ENCODE data around the gene C1QTNF2. TPM values are rescaled to one million over a fixed set of nuclear protein-coding genes. Genes with fewer than 3 reads are reported as not detected.

The C1QTNF2 gene
- total RNA-seq, 1 experiment from 2014 or later, result 0.39 TPM

- H3K27ac ChIP-seq (ENCODE audit: low read depth, low read length, poor library complexity, severe bottlenecking), result no peak overlapping the region
- no peaks in the 10 kb centered on the region for H3K9me3 ChIP-seq (ENCODE audit: low read depth, low read length, poor library complexity, severe bottlenecking)
- POLR2A ChIA-PET (ENCODE audit: low non-redundant PET), result no interaction called here
- no peaks in the 10 kb centered on the region for H3K4me1 ChIP-seq (ENCODE audit: insufficient read depth, low read length, poor library complexity, severe bottlenecking)
- CTCF ChIA-PET, result no interaction called here
- no peaks in the 10 kb centered on the region for H3K27me3 ChIP-seq (replicated peaks; ENCODE audit: insufficient read depth, low read depth, low read length, poor library complexity)
- no peaks in the 10 kb centered on the region for H3K36me3 ChIP-seq (ENCODE audit: insufficient read depth, low read length, poor library complexity, severe bottlenecking)
- no peak for DNase-seq (ENCODE audit: low spot score)
- intact Hi-C loops (cut with micrococcal nuclease; ENCODE audit: unreplicated experiment), result no loop called here
- no peak overlapping the region for H3K4me3 ChIP-seq (ENCODE audit: low read depth, low read length, poor library complexity, severe bottlenecking)
- TF ChIP-seq EZH2 (IDR thresholded peaks at IDR 0.05; ENCODE audit: borderline replicate concordance, low read depth, low read length, poor library complexity, severe bottlenecking) (no peak), CTCF (conservative IDR thresholded peaks at IDR 0.05; ENCODE audit: low read depth, low read length) (no peak)
- BruUV-seq (replicated peaks), result no TSS peak
These were observed 63.7 kb downstream of the C1QTNF2 start for GRCh38 chr5:160306696-160307095.

GRCh38 chr5:160305319-160305718, 65.1 kb downstream of the C1QTNF2 start:
- no TSS peak for BruUV-seq (replicated peaks)

GRCh38 chr5:160303690-160304089, 66.7 kb downstream of the C1QTNF2 start:
- Histone ChIP-seq H3K4me1 (ENCODE audit: insufficient read depth, low read length, poor library complexity, severe bottlenecking) (no peaks in the 10 kb centered on the region), H3K27me3 (replicated peaks; ENCODE audit: insufficient read depth, low read depth, low read length, poor library complexity) (no peaks in the 10 kb centered on the region), H3K36me3 (ENCODE audit: insufficient read depth, low read length, poor library complexity, severe bottlenecking) (no peaks in the 10 kb centered on the region), H3K9me3 (ENCODE audit: low read depth, low read length, poor library complexity, severe bottlenecking) (no peaks in the 10 kb centered on the region), H3K4me3 (ENCODE audit: low read depth, low read length, poor library complexity, severe bottlenecking) (no peak overlapping the region), H3K27ac (ENCODE audit: low read depth, low read length, poor library complexity, severe bottlenecking) (no peak overlapping the region)
- no peak for DNase-seq (ENCODE audit: low spot score)
- CTCF ChIA-PET, result no interaction called here
- no TSS peak for BruUV-seq (replicated peaks)
- POLR2A ChIA-PET (ENCODE audit: low non-redundant PET), result no interaction called here
- intact Hi-C loops (cut with micrococcal nuclease; ENCODE audit: unreplicated experiment), result no loop called here
- TF ChIP-seq EZH2 (IDR thresholded peaks at IDR 0.05; ENCODE audit: borderline replicate concordance, low read depth, low read length, poor library complexity, severe bottlenecking) (no peak), CTCF (conservative IDR thresholded peaks at IDR 0.05; ENCODE audit: low read depth, low read length) (no peak)

More at GRCh38 chr5:160305319-160305718, 65.1 kb downstream of the C1QTNF2 start:
- TF ChIP-seq CTCF (conservative IDR thresholded peaks at IDR 0.05; ENCODE audit: low read depth, low read length) (no peak), EZH2 (IDR thresholded peaks at IDR 0.05; ENCODE audit: borderline replicate concordance, low read depth, low read length, poor library complexity, severe bottlenecking) (no peak)
- ChIA-PET POLR2A (ENCODE audit: low non-redundant PET) (no interaction called here), CTCF (no interaction called here)
- no peak for DNase-seq (ENCODE audit: low spot score)
- Histone ChIP-seq H3K36me3 (ENCODE audit: insufficient read depth, low read length, poor library complexity, severe bottlenecking) (no peaks in the 10 kb centered on the region), H3K4me1 (ENCODE audit: insufficient read depth, low read length, poor library complexity, severe bottlenecking) (no peaks in the 10 kb centered on the region), H3K27ac (ENCODE audit: low read depth, low read length, poor library complexity, severe bottlenecking) (no peak overlapping the region), H3K9me3 (ENCODE audit: low read depth, low read length, poor library complexity, severe bottlenecking) (no peaks in the 10 kb centered on the region), H3K4me3 (ENCODE audit: low read depth, low read length, poor library complexity, severe bottlenecking) (no peak overlapping the region), H3K27me3 (replicated peaks; ENCODE audit: insufficient read depth, low read depth, low read length, poor library complexity) (no peaks in the 10 kb centered on the region)
- intact Hi-C loops (cut with micrococcal nuclease; ENCODE audit: unreplicated experiment), result no loop called here

Measured in A673 (cell line).